Hindlimb muscle (tissue), 1 donor: ENCODE measurements around the gene RTP5. TPM values are rescaled to one million over a fixed set of nuclear protein-coding genes. Genes with fewer than 3 reads are reported as not detected.
"Not testable (repeated sequence)": the region's sequence is repeated elsewhere in the genome, so short reads cannot be mapped to it uniquely, and the experiment has no call there.

Experiments
- DNase-seq: peaks from one replicate; pipeline ENCODE4 v3.0.0-alpha.2; 2013
- polyA plus RNA-seq: library from polyadenylated mRNA; unstranded; fragments of 120-200 nt; gene quantifications from one replicate; pipeline ENCODE4 v1.2.1, GENCODE V29; 2013; ENCODE audit not compliant: insufficient read length

Gene RTP5
- polyA plus RNA-seq, 1 donor = not detected

DNA sequence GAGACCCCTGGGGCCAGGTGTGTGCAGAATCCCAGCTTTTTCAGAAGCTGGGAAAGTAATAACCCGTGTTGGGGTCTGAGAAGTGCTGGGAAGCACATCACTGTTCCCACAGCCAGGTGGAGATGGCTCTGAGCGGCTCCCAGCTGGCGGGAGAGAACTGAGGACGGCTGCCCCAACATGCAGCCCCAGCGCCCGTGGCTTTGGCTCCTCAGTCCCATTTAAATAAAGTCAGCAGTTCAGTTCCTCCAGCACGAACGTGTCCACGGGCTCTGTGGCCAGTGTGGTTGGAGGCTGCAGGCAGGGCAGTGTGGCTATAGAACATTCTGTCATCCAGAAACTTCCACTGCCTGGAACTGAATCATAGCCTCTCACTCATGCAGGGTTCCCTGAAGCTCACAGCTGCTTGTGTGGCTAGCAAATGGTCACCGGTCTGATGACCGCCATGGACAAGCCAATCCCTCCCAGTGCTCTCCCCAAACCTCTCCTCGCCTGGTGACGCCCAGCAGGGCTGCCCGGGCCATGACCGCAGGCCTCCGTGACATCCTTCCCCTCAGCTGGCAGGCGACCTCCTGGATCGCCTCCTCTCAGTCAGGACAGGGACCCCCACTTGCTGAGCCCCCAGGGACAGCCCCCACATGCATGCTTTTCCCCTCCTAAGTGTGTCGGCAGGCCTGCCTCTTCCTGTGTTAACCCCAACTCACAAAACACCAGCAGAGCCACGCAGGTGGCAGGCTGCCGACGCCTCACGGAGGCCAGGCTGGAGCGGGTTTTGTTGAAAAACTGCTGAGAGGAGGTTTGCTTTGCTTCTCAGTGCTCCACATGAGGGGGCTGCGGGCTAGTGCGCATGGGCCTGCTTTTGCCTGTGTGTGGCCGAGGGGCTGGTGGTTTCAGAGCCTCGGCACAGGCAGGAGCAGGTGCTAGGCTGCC, 1.3 kb downstream of the RTP5 start:
- DNase-seq = no peak

DNA sequence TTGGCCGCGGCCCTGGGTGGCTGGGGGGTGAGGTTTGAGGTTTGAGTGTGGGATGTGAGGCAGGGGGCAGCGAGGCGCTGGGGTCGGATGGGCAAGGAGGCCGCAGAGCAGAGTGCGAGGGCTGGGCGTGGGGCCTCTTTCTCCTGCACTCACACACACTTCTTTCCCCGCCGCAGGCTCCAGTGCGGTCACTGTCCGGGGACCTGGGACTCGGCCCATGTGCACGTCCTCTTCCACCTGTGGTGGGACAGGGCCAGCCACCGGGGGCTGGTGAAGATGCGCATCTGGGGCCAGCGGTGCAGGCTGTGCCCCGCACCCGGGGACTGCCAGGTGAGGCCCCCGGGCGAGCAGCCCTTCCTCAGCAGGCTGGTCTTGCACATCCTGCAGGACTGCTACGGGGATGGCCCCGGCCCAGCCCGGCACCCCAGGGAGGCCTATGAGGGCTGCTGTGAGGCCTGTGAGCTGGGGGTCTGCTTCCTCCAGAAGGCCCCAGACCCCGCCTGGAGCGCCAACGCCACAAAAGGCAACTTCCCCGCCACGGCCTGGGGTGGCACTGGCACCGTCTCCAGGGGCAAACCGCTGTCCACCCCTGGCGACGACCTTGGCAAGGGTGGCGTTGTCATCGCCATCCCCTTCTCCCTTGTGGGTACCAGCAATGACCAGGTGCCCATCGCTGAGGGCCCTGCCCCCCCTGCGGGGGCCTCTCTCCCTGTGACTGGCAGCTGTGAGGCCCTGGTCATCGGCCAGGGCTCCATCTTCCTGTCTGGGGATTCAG, 2.2 kb downstream of the RTP5 start:
- DNase-seq = no peak

DNA sequence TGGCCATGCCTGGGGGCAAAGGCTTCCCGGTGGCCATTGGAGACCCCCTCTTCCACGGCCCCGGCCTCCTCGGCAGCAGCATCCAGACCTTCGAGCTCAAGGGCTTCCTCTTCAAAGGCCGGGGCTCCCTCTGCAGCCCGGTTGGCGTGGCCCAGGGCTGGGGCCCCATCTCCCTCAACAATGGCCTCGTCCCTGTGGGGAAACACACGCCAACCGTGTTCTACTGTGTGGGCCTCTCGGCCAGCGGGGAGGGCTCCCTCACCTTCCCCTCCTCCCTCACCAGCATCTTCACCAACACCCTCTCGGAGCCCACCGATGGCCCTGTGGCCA, 2.7 kb downstream of the RTP5 start:
- DNase-seq = no peak

DNA sequence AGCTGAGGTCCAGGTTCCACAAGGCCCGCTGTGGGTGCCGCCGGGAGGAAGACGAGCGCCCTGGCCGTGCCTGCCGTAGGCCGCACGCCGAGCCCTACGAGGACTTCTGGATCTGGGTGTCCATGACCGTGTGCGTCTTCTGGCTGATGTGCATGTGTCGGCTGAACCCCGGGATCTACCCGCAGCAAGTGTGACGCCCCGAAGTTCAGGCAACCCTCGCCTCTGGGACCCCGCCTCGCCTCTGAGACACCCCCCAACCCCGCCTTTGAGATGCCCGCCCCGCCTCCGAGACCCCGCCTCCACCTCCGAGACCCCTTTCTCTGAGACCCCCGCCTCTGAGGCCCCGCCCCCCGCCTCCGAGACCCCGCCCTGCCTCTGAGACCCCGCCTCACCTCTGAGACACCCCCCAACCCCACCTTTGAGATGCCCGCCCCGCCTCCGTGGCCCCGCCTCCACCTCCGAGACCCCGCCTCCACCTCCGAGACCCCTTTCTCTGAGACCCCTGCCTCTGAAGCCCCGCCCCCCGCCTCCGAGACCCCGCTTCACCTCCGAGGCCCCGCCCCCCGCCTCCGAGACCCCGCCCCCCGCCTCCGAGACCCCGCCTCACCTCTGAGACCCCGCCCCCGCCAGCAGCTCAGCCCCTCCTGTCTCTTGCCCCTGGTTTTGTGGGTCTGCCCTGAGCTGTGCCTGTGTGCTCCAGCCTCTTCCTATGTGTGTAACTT, 3.7 kb downstream of the RTP5 start:
- DNase-seq = no peak

DNA sequence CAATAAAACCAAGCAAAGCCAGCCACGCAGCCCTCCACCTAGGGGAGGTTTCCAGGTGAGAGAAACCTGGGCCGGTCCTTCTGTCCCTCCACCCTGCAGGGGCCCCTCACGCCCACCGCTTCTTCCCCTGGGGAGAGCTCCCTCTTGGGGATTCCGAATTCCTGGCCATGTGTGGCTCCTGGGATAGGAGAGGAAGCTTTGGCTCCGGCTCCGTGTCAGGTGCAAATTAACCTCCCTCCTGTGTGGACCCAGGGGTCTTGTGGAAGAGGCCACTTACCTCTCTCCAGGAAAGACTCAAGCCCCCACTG, 4.2 kb downstream of the RTP5 start:
- DNase-seq = no peak

DNA sequence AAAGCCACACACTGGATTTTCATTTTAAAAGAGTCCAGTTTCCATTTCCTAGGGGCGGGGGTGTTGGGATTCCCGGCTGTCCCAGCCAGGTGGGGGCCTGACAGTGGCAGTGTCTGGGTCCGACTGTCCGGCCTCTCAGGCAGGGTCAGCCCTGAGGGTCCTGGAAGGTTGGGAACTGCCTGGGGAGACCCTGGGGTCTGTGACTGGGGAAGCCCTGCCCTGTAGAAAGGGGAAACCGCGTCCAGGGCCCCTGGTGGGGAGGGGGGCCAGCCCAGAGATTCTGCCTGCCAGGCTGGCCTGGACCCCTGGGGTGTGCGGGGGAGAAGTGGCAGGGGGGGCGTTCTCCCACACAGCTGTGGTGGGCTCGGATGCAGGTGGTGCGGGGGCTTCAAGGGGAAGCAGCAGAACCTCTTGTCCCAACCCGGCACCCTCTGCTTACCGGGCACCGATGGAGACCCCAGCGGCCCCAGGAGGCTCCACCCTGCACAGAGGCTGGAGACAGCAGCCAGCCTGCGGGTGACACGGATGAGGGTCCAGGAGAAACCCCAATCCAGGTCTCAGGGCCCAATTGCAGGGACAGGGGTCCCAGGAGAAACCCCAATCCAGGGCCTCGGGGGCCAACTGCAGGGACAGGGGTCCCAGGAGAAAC, 4.9 kb downstream of the RTP5 start:
- DNase-seq = no peak

DNA sequence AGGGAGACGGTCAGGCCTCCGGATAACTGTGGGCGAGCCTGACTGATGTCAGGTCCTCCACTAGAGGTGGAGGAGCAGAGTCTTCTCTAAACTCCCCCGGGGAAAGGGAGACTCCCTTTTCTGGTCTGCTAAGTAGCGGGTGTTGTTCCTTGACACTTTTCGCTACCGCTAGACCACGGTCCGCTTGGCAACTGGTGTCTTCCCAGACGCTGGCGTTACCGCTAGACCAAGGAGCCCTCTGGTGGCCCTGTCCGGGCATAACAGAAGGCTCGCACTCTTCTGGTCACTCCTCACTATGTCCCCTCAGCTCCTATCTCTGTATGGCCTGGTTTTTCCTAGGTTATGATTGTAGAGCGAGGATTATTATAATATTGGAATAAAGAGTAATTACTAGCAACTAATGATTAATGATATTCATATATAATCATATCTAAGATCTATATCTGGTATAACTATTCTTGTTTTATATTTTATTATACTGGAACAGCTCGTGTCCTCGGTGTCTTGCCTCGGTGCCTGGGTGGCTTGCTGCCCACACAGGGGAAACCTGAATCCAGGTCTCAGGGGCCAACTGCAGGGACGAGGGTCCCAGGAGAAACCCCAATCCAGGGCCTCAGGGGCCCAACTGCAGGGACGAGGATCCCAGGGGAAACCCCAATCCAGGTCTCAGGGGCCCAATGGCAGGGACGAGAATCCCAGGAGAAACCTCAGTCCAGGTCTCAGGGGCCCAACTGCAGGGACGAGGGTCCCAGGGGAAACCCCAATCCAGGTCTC, 6.4 kb downstream of the RTP5 start:
- DNase-seq = not testable (repeated sequence)

DNA sequence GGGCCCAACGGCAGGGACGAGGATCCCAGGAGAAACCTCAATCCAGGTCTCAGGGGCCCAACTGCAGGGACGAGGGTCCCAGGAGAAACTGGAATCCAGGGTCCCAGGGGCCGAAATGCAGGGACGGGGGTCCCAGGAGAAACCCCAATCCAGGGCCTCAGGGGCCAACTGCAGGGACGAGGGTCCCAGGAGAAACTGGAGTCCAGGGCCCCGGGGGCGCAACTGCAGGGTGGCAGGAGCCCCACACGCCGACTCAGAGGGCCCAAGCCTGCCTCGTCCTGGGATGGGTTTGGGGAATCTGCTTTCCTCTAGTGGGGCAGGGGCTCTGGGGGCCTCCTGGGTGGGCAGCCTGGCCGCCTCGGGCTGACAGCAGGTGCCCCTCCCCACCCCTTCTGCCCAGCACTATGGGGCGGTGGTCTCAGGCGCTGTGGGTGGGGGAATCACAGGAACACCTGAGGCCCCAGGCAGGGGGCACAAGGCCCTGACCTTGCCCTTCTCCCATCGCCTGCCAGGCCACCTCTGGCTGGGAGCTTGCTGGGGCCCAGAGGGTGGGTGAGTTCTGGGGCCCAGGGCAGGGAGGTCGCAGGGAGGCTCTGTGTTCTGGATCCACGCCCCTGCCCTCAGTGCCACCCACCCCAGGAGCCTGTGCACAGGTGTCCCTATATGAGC, 7.1 kb downstream of the RTP5 start:
- no peak for DNase-seq

DNA sequence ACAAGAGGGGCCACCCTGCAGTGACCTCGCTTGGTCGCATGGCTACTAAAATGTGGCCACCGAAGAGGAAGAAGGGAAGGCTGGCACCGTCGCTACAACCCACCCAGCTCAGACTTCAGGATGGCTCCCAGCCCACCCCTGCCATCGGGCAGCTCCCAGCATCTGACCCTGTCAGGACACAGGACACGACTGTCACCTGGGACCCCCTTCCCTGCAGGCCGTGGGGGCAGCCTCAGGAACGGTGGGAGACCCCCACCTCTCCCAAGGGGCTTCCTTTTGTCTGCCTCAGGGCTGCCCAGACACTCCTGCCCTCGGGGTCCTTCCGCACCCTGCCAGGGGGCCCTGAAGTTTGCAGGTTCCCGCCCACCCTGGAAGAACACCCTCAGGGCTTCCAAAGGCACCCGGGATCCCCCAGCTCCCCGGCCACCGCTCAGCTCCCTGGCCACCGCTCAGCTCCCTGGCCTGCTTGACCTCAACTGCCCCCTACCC, 7.7 kb downstream of the RTP5 start:
- DNase-seq = no peak

DNA sequence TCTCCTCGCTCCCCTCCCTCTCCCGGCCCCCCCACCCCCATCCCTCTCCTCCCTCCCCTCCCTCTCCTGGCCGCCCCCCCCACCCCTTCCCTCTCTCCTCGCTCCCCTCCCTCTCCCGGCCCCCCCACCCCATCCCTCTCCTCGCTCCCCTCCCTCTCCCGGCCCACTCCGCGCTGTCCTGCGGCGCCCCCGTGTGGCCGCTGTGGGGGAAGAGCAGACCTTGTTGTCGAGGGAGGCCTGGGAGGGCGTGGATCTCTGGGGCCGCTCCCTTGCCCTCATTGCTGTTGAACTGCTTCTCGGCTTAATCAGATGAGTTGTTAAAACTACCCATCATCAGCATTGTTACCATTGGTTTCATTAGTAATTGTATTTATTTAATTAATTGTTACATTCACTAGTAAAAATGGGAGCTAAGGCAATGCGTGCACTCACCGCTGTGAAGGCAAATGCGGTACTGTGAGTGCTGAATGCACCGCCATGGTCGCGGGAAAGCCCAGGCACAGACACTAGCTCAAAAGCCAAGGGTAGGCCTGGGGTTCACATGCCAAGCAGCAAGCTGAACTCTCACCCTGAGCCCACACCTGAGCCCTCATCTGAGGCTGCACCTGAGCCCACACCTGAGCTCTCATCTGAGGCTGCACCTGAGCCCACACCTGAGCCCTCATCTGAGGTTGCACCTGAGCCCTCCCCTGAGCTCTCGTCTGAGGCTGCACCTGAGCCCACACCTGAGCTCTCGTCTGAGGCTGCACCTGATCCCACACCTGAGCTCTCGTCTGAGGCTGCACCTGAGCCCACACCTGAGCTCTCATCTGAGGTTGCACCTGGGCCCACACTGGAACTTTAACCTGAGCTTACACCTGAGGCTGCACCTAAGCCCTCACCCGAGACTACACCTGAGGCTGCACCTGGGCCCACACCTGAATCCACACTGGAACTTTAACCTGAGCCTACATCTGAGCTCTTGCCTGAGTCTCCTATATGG, 8.8 kb downstream of the RTP5 start:
- DNase-seq = peak; percentile 76

DNA sequence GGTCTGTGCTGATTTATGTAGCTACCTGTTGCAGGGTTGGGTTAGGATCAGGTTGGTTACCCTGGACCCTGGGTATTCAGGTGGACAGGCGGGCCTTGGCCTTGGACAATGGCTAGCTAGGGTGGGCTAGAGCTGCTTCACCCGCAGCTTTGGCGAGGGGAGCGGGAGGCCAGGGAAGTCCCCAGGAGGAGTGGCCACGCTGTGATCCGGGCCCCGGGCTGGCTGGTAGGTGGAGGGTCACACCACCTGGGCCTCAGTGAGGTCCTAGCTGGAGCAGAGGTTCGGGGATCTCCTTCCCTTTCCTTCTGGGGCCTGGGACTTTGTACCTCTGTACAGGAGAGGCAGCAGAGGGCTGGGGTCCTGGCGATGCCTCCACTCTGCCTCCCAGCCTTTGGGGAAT, 9.8 kb downstream of the RTP5 start:
- DNase-seq = no peak

DNA sequence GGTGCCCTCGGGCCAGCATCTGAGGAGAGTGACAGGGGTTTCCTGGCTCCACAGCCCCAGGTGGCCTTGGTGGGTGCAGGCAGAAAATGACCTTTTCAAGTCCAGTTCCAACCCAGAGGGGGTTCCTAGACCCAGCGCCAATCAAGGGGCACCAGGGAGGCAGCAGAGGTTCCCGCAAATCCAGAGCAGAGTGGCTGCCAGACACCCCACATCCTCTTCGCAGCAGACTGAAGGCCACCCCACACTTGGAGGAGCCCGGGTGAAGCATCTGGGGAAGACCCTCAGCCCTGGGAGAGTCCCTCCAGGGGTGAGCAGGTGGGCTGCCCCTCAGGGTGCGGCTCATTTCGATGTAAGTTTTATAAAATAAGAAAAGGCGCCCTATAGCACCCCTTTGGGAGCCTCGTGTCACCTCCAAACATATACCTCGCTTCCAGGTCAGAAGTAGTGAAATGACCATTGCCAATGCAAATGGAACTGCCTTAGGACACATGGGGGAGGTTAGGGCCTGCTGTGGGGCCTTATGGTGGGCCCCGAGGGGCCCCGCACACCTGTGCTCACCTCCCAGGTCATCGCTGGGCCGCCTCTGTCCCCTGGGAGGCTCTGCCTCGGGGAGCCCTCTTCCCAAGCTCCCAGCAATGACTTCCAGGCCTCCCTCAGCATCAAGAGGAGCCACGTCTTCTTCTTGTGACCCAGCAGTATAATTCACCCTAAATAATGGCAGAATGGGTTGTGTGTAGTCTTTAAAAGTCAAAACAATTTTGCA, 11.0 kb downstream of the RTP5 start:
- no peak for DNase-seq

DNA sequence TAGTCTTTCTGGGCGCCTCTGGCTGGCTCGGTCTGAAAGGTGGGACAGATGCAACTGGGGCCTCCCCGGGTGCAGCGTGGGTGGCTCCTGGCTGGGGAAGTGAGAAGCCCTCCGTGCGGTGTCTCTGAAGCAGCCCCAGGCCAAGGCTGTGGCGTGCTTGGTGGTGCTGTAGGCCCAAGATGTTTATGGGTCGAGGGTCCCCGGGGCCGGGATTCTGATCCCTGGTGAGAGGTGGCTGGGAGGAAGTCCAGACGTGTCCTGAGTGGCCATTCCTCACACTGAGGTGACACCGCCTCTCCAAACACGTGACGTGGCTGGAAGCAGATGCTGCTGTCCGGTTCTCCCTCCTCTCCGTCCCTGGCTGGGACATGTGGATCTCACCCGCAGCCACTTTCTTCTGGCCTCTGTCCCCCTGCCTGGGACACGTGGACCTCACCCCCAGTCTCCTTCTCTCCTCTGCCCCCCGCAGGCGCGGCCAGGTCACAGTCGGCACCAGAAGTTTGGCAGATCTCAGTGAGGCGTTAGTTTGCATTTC, 12.6 kb downstream of the RTP5 start:
- peak; percentile 68 for DNase-seq

DNA sequence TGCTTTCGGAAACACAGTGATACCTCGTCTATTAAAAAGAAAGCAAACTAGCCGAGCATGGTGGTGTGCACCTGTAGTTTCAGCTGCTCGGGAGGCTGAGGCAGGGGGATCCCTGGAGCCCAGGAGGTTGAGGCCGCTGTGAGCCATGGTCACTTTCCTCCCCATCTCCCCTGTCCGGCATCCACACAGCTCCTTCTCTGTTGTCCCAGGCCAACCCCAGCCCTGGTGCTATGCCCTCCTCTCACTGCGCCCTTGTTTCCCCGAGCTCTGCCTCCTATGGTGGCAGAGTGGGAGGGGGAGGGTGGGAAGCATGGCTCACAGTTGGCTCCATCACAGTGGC, 15.4 kb downstream of the RTP5 start:
- DNase-seq = no peak

DNA sequence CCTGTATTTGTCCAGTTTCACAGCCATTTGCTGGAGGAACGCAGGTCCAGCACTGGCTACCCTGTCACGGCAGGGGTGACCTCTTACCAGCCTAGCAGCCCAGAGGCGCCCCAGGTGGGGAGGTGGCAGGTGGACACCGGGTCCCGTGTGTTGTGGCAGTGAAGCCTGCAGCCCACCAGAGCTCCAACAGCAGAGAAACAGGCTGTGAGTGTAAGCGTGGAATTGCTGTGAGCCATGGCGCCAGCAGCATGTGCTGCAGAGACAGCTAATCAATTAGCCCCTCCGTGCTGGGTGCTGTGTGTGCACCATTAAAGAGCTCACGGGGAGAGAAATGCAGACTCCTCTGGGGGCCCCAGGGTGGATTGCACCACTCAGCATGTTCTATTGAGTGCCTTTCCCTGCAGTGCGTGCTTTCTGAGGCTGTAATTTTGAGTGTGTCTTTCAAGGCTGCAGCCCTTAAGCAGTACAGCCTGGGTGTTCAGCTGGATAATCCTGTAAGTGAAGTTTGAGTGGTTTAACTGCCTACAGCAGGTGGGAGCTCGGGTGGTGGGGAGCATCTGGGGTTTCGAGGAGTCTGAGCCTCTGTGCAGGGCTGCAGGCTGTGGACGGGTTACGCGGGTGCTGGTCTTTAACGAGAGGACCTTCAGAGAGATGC, 15.9 kb downstream of the RTP5 start:
- DNase-seq = no peak

DNA sequence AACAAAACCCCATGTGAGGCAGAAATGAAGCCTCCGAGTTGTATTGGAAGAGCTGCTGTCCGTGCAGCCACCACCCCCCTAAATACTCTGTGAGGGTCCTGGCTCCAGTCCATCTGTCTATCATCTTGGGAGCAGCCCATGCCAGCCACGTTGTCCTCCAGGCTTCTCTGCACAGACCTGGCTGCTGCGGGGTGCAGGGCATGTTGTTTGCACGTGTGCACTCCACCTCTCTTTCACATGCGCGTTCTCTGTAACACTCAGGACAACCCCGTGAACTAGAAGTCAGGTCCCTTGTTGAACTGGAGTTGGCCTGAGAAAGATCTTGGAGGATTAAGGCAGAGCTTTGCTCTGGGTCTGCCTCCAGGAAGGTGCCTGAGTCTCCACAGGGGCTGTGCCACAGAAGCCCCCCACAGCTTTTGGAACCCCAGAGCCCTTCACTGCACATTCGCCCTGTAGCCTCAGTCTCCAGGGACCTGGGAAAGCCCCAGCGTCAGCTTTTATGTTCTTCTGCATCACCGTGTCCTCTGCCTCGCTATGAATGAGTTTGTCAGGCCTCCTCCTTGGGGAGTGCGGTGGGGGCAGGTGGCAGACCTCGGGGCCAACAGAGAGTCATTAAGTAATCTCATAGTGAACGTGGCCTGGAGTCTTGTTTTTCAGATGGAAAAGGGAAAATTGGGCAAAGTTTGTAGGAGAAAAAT, 16.6 kb downstream of the RTP5 start:
- no peak for DNase-seq

DNA sequence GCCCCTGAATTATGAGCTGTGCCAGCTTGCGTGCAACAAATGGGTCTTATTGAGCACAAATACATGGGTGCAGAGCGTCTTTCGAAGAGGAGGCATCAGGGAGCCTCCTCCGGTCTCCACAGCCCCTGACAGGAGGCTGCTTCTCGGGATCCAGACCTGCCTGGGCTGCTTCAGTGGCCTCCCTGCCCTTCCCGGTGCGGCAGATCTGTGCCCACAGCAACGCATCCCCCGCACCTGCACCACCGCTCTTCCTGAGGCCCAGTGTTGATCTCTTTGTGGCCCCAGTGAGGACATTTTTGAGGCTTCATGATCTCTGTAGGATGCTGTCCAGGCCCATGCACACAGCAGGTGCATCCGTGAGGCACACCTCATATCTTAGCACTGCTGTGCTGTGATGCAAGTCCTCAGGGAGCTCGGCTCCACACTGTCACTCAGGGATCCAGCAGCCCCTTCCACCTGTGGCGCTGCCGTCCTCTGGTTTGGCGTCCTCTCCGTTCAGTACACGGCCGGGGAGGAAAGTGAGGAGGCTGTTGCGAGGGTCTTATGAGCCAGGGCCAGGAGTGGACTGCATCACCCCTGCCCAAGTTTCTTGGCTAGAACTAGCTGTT, 17.4 kb downstream of the RTP5 start:
- no peak for DNase-seq
